MCF 10A (cell line): Measurements from ENCODE around the gene PDF. TPM values are rescaled to one million over a fixed set of nuclear protein-coding genes. Genes with fewer than 3 reads are reported as not detected.
"Not testable (repeated sequence)": the region's sequence is repeated elsewhere in the genome, so short reads cannot be mapped to it uniquely, and the experiment has no call there.

Experiments
- BruUV-seq: library from RNA; stranded (reverse); fragments of 400-500 nt; replicated peaks from 2 replicates; lab custom pipeline; 2021; lab: Mats Ljungman, UMichigan
- CTCF ChIA-PET: fragments of 300-600 bp; sonication (Branson Sonifier 250); formaldehyde crosslinking; extraction: SDS; loops from one replicate; lab custom pipeline; 2021; ENCODE audit warnings: antibody characterized with exemption, inconsistent platforms; lab: Yijun Ruan, JAX
- POLR2A ChIA-PET: fragments of 300-600, 350-650 bp; sonication (Branson Sonifier 250); formaldehyde crosslinking; extraction: SDS; loops from one replicate; lab custom pipeline; 2020; ENCODE audit warnings: antibody characterized with exemption, inconsistent platforms; lab: Yijun Ruan, JAX
- DNase-seq: peaks from one replicate; pipeline ENCODE4 v3.0.0-alpha.2; 2018; ENCODE audit not compliant: unreplicated experiment
- H3K27ac Mint-ChIP-seq: one replicate; pipeline ENCODE4 v1.8.0; 2022; ENCODE audit warnings: mild to moderate bottlenecking, low read depth, mixed read lengths; ENCODE audit not compliant: unreplicated experiment
- H3K27me3 Mint-ChIP-seq: one replicate; pipeline ENCODE4 v1.8.0; 2022; ENCODE audit warnings: mixed read lengths; ENCODE audit not compliant: insufficient read depth, unreplicated experiment
- H3K36me3 Mint-ChIP-seq: one replicate; pipeline ENCODE4 v1.8.0; 2022; ENCODE audit warnings: mild to moderate bottlenecking, moderate library complexity, mixed read lengths; ENCODE audit not compliant: insufficient read depth, unreplicated experiment
- H3K4me1 Mint-ChIP-seq: one replicate; pipeline ENCODE4 v1.8.0; 2022; ENCODE audit warnings: mixed read lengths; ENCODE audit not compliant: insufficient read depth, unreplicated experiment
- H3K4me3 Mint-ChIP-seq: one replicate; pipeline ENCODE4 v1.8.0; 2022; ENCODE audit warnings: mild to moderate bottlenecking, moderate library complexity, mixed read lengths; ENCODE audit not compliant: unreplicated experiment
- H3K9me3 Mint-ChIP-seq: one replicate; pipeline ENCODE4 v1.8.0; 2022; ENCODE audit warnings: mixed read lengths; ENCODE audit not compliant: unreplicated experiment
- CTCF ChIP-seq: fragments of 200-600 bp; IDR thresholded peaks from one replicate; pipeline ENCODE4 v1.8.0; 2022; ENCODE audit warnings: antibody characterized with exemption, mild to moderate bottlenecking; ENCODE audit not compliant: unreplicated experiment
- intact Hi-C: fragments of 100-400 bp; cut with micrococcal nuclease; formaldehyde crosslinking; loops from 2 replicates; pipeline ENCODE4 v1.14.1; 2022
- total RNA-seq: library from RNA; stranded (reverse); gene quantifications from 2 replicates; pipeline ENCODE4 v1.2.3, GENCODE V29; 2022

Gene PDF
- total RNA-seq, 1 experiment from 2014 or later: 24.8 TPM

GRCh38 chr16:69298261-69298660 lies 32.1 kb downstream of the PDF start:
- H3K4me1 Mint-ChIP-seq: peaks cover 4% of the 10 kb centered on the region
- no peak overlapping the region for H3K27ac Mint-ChIP-seq
- CTCF ChIA-PET: no interaction called here
- no peaks in the 10 kb centered on the region for H3K9me3 Mint-ChIP-seq
- no peak for TF ChIP-seq CTCF
- no TSS peak for BruUV-seq
- H3K4me3 Mint-ChIP-seq: no peak overlapping the region
- no peak for DNase-seq
- intact Hi-C loops: no loop called here
- POLR2A ChIA-PET: no interaction called here
- peaks cover 45% of the 10 kb centered on the region for H3K36me3 Mint-ChIP-seq
- no peaks in the 10 kb centered on the region for H3K27me3 Mint-ChIP-seq

GRCh38 chr16:69296771-69297170 lies 33.6 kb downstream of the PDF start:
- H3K4me1 Mint-ChIP-seq, BruUV-seq, H3K4me3 Mint-ChIP-seq, H3K9me3 Mint-ChIP-seq, DNase-seq, H3K27me3 Mint-ChIP-seq, H3K27ac Mint-ChIP-seq, intact Hi-C loops: not testable (repeated sequence)
- POLR2A ChIA-PET: interaction anchor here (0.6 to 1.7 kb wide), 2 partner anchors 13 to 757 kb away, joined by 3 to 4 read pairs; partner anchors contain the start of gene ZFP90
- peaks cover 37% of the 10 kb centered on the region for H3K36me3 Mint-ChIP-seq
- CTCF ChIA-PET: interaction anchor here (0.6 to 1.5 kb wide), 5 partner anchors 10 to 1767 kb away, joined by 3 to 7 read pairs (median 5); no protein-coding TSS in a partner anchor

GRCh38 chr16:69294051-69294450 lies 36.3 kb downstream of the PDF start:
- no peaks in the 10 kb centered on the region for H3K27me3 Mint-ChIP-seq
- H3K27ac Mint-ChIP-seq: no peak overlapping the region
- DNase-seq: no peak
- TF ChIP-seq CTCF: no peak
- H3K36me3 Mint-ChIP-seq: peaks cover 21% of the 10 kb centered on the region
- H3K9me3 Mint-ChIP-seq: no peaks in the 10 kb centered on the region
- H3K4me3 Mint-ChIP-seq: no peak overlapping the region
- BruUV-seq: no TSS peak
- CTCF ChIA-PET: no interaction called here
- intact Hi-C loops: no loop called here
- peaks cover 6% of the 10 kb centered on the region for H3K4me1 Mint-ChIP-seq
- POLR2A ChIA-PET: interaction anchor here (0.8 kb wide), 1 partner anchor 9 kb away, joined by 3 read pairs; no protein-coding TSS in a partner anchor

GRCh38 chr16:69293401-69293800 lies 37.0 kb downstream of the PDF start:
- Mint-ChIP-seq H3K4me1 (peaks cover 6% of the 10 kb centered on the region), H3K4me3 (no peak overlapping the region), H3K9me3 (no peaks in the 10 kb centered on the region), H3K27me3 (no peaks in the 10 kb centered on the region), H3K36me3 (peaks cover 21% of the 10 kb centered on the region), H3K27ac (no peak overlapping the region)
- no peak for DNase-seq
- POLR2A ChIA-PET: interaction anchor here (0.8 kb wide), 1 partner anchor 9 kb away, joined by 3 read pairs; no protein-coding TSS in a partner anchor
- TF ChIP-seq CTCF: no peak
- CTCF ChIA-PET: interaction anchor here (0.6 to 0.7 kb wide), 2 partner anchors 136 to 189 kb away, joined by 3 to 4 read pairs; no protein-coding TSS in a partner anchor
- no TSS peak for BruUV-seq
- intact Hi-C loops: no loop called here

- CTCF ChIA-PET: interaction anchor here (0.7 kb wide), 1 partner anchor 567 kb away, joined by 6 read pairs; no protein-coding TSS in a partner anchor
- DNase-seq, H3K27ac Mint-ChIP-seq, POLR2A ChIA-PET, H3K4me3 Mint-ChIP-seq, H3K4me1 Mint-ChIP-seq, intact Hi-C loops, H3K9me3 Mint-ChIP-seq, BruUV-seq, H3K27me3 Mint-ChIP-seq: not testable (repeated sequence)
- H3K36me3 Mint-ChIP-seq: peaks cover 13% of the 10 kb centered on the region
Observed at GRCh38 chr16:69291657-69292056, 38.7 kb downstream of the PDF start.
